Chondrocyte (in vitro differentiated cells): ENCODE results near the gene CEP104. TPM values are rescaled to one million over a fixed set of nuclear protein-coding genes. Genes with fewer than 3 reads are reported as not detected.

Source experiments
- DNase-seq: peaks from one replicate; pipeline ENCODE4 v3.0.0; 2021; ENCODE audit warnings: mixed read lengths, low spot score
- H3K27ac Mint-ChIP-seq: one replicate; pipeline ENCODE4 v1.8.0; 2021; ENCODE audit warnings: mild to moderate bottlenecking, moderate library complexity, mixed read lengths; ENCODE audit not compliant: unreplicated experiment
- H3K27me3 Mint-ChIP-seq: 2 replicates; pipeline ENCODE4 v1.8.0; 2021; ENCODE audit warnings: low read depth, mixed read lengths
- H3K36me3 Mint-ChIP-seq: 2 replicates; pipeline ENCODE4 v1.8.0; 2021; ENCODE audit warnings: low read depth, mixed read lengths
- H3K4me1 Mint-ChIP-seq: 2 replicates; pipeline ENCODE4 v1.8.0; 2021; ENCODE audit warnings: low read depth, mild to moderate bottlenecking, mixed read lengths
- H3K4me3 Mint-ChIP-seq: one replicate; pipeline ENCODE4 v1.8.0; 2021; ENCODE audit warnings: mild to moderate bottlenecking, moderate library complexity, mixed read lengths; ENCODE audit not compliant: unreplicated experiment
- H3K9me3 Mint-ChIP-seq: 2 replicates; pipeline ENCODE4 v1.8.0; 2021; ENCODE audit warnings: low read depth, mixed read lengths
- total RNA-seq: library from RNA; stranded (reverse); gene quantifications from 3 replicates; pipeline ENCODE4 v1.2.1, GENCODE V29; 2021
- TF ChIP-seq, protein P1 (sequence below): fragments of 200-600 bp; sonication (generic); IDR thresholded peaks from 2 replicates; pipeline ENCODE4 v1.5.0; 2021; ENCODE audit warnings: antibody characterized with exemption, mild to moderate bottlenecking, moderate library complexity

Gene CEP104
- total RNA-seq, 1 donor from 2014 or later = 37.4 TPM

GRCh38 chr1:3895951-3896325 lies 38.9 kb upstream of the CEP104 start:
- H3K4me1 Mint-ChIP-seq = peaks cover 49% of the 10 kb centered on the region
- TF ChIP-seq, protein P1, sequence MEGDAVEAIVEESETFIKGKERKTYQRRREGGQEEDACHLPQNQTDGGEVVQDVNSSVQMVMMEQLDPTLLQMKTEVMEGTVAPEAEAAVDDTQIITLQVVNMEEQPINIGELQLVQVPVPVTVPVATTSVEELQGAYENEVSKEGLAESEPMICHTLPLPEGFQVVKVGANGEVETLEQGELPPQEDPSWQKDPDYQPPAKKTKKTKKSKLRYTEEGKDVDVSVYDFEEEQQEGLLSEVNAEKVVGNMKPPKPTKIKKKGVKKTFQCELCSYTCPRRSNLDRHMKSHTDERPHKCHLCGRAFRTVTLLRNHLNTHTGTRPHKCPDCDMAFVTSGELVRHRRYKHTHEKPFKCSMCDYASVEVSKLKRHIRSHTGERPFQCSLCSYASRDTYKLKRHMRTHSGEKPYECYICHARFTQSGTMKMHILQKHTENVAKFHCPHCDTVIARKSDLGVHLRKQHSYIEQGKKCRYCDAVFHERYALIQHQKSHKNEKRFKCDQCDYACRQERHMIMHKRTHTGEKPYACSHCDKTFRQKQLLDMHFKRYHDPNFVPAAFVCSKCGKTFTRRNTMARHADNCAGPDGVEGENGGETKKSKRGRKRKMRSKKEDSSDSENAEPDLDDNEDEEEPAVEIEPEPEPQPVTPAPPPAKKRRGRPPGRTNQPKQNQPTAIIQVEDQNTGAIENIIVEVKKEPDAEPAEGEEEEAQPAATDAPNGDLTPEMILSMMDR = no peak
- H3K4me3 Mint-ChIP-seq = no peak overlapping the region
- peaks cover 14% of the 10 kb centered on the region for H3K9me3 Mint-ChIP-seq
- peak overlapping the region; percentile 62 for H3K27ac Mint-ChIP-seq
- H3K36me3 Mint-ChIP-seq = peaks cover 5% of the 10 kb centered on the region
- H3K27me3 Mint-ChIP-seq = no peaks in the 10 kb centered on the region
- DNase-seq = peak; percentile 32

DNA sequence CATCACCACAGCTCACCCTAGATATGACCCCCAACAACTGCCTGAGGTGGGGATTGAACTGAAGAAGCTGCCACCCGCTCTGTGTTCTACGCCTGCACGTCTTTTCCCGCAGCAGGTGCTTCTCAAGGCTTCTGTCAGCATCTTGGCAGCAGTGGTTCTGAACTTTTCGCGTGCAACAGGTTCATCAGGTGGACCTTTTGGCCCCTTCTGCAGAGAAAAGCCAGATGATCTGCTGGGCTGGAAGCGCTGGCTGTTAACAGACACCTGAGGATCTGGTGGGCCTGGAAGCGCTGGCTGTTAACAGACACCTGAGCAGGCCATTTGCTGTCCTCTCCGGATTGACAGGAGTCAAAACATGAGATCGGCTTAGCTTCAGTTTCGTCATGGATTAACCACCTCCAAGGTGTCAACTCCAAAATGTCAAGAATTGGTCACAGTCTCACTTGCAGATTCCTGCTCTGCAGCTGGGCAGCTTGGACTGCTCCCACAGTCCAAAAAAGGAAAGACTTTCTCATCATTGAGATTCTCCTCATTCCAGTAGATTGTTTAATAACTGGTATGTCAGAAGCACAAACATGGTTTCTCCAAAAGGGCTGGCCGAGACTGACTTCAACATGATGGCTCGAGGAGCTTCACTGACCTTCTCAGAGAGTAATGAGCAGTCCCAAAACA lies 38.4 kb upstream of the CEP104 start:
- H3K4me3 Mint-ChIP-seq = peak overlapping the region; percentile 23
- peaks cover 14% of the 10 kb centered on the region for H3K9me3 Mint-ChIP-seq
- H3K4me1 Mint-ChIP-seq = peaks cover 49% of the 10 kb centered on the region
- TF ChIP-seq, protein P1 = no peak
- H3K27ac Mint-ChIP-seq = peak overlapping the region; percentile 62
- H3K36me3 Mint-ChIP-seq = peaks cover 10% of the 10 kb centered on the region
- peak; percentile 53 for DNase-seq
- H3K27me3 Mint-ChIP-seq = no peaks in the 10 kb centered on the region

DNA sequence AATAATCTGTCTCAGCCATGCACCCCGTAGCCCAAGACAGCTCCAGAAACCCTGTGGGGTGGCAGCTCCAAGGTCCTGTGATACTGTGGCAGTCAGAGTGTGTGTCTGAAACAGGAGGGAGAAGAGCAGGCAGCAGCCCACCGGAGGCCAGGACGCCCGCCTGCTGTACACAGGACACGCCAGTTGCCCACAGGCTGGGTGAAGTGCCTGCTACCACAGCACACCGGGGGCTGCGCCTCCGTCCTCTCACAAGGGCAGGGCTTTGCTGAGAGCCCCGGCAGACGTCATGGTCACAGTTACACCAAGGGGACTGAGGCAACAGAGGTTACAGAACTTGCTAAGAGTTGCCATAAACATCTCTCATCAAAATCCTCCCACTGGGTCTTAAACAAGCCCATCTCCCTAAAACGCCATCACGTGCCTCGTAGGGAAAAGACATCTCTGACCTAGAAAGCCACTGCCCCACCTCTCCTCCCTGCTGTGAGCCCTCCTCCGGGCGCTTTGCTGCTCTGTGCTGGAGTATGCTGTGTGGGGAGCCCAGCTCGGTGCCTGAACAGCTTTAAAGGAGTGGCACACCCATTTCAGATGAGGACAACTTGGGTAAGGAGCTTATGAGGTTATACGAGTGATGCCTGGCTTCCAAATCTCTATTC lies 37.7 kb upstream of the CEP104 start:
- H3K27ac Mint-ChIP-seq = peak overlapping the region; percentile 62
- peak; percentile 88 for DNase-seq

GRCh38 chr1:3893190-3893589 lies 36.2 kb upstream of the CEP104 start:
- H3K9me3 Mint-ChIP-seq = peaks cover 7% of the 10 kb centered on the region
- H3K27me3 Mint-ChIP-seq = no peaks in the 10 kb centered on the region
- no peak for DNase-seq
- TF ChIP-seq, protein P1 = no peak
- peaks cover 36% of the 10 kb centered on the region for H3K4me1 Mint-ChIP-seq
- H3K4me3 Mint-ChIP-seq = no peak overlapping the region
- H3K27ac Mint-ChIP-seq = no peak overlapping the region
- peaks cover 22% of the 10 kb centered on the region for H3K36me3 Mint-ChIP-seq

More for the DNA sequence above, 37.7 kb upstream of the CEP104 start:
- Mint-ChIP-seq H3K4me1 (peaks cover 49% of the 10 kb centered on the region), H3K36me3 (peaks cover 14% of the 10 kb centered on the region), H3K27me3 (no peaks in the 10 kb centered on the region), H3K9me3 (peaks cover 14% of the 10 kb centered on the region), H3K4me3 (no peak overlapping the region)
- TF ChIP-seq, protein P1 = no peak

- peaks cover 4% of the 10 kb centered on the region for H3K9me3 Mint-ChIP-seq
- no peak overlapping the region for H3K4me3 Mint-ChIP-seq
- H3K27me3 Mint-ChIP-seq = no peaks in the 10 kb centered on the region
- no peak overlapping the region for H3K27ac Mint-ChIP-seq
- TF ChIP-seq, protein P1 = no peak
- H3K4me1 Mint-ChIP-seq = peaks cover 32% of the 10 kb centered on the region
- peak; percentile 64 for DNase-seq
- H3K36me3 Mint-ChIP-seq = peaks cover 25% of the 10 kb centered on the region
These were observed 35.7 kb upstream of the CEP104 start for GRCh38 chr1:3892748-3893147.
